ENCODE results near the gene PIANP. TPM values are rescaled to one million over a fixed set of nuclear protein-coding genes. Genes with fewer than 3 reads are reported as not detected.

Gene PIANP
- total and polyA plus RNA-seq, 2 of the 4 experiments (the other 2 are of a cell fraction) = 0.18 to 6.8 TPM

GRCh38 chr12:6729186-6729585, 28.6 kb upstream of the PIANP start:
- no peak overlapping the region for H2AK9ac ChIP-seq (replicated peaks; ENCODE audit: low read depth, low read length, poor library complexity)
- dilution Hi-C loops (cut with HindIII; ENCODE audit: low sequenced_read_pairs, unreplicated experiment) = no loop called here
- H2BK120ac ChIP-seq (ENCODE audit: low read depth, low read length) = no peak overlapping the region
- H3K14ac ChIP-seq (replicated peaks; ENCODE audit: low read depth, low read length) = no peak overlapping the region
- no peaks in the 10 kb centered on the region for H3K27me3 ChIP-seq (ENCODE audit: control insufficient read depth, insufficient read depth, low read length)
- H4K8ac ChIP-seq (ENCODE audit: low read depth in 2 of 2, low read length in 2 of 2) = no peak overlapping the region
- peaks cover 2% of the 10 kb centered on the region; the same call in 1 of the 2 replicates for H3K9me1 ChIP-seq (ENCODE audit: insufficient read depth, low read length)
- no peak overlapping the region for H3K9ac ChIP-seq (ENCODE audit: low read depth, low read length)
- no peak overlapping the region for H4K5ac ChIP-seq (ENCODE audit: low read depth, low read length)
- H4K20me1 ChIP-seq (ENCODE audit: insufficient read depth, low read length) = no peaks in the 10 kb centered on the region
- no peaks in the 10 kb centered on the region for H3K9me3 ChIP-seq (ENCODE audit: control insufficient read depth, insufficient read depth, low read length)
- H3K4me3 ChIP-seq (ENCODE audit: insufficient read depth, low read depth, low read length) = no peak overlapping the region
- no peak overlapping the region for H2AK5ac ChIP-seq (ENCODE audit: low read depth, low read length)
- in situ Hi-C loops (cut with MboI; ENCODE audit: low sequenced_read_pairs) = no loop called here
- H4K91ac ChIP-seq (ENCODE audit: insufficient read depth, low read depth, low read length) = no peak overlapping the region
- H2BK15ac ChIP-seq (ENCODE audit: low read depth, low read length) = no peak overlapping the region
- BruUV-seq (replicated peaks) = no TSS peak
- no peak overlapping the region for H3K56ac ChIP-seq (ENCODE audit: extremely low read depth, insufficient read depth, low read length)
- ATAC-seq (ENCODE audit: low read depth) = no peak
- no peak overlapping the region for H3K4ac ChIP-seq (ENCODE audit: low read depth, low read length)
- no peak overlapping the region for H2BK20ac ChIP-seq (ENCODE audit: low read depth, low read length)
- peaks cover 25 to 37% of the 10 kb centered on the region in 2 experiments for H3K79me1 ChIP-seq (ENCODE audit: low read depth in 1 of 2, low read length in 2 of 2)
- no peak overlapping the region for H2BK5ac ChIP-seq (ENCODE audit: low read depth, low read length, poor library complexity, severe bottlenecking)
- intact Hi-C loops (cut with micrococcal nuclease) = no loop called here
- POLR2A ChIA-PET (ENCODE audit: unreplicated experiment) = no interaction called here
- no peak overlapping the region for H3K18ac ChIP-seq (ENCODE audit: low read depth, low read length)
- no peak overlapping the region for H3K27ac ChIP-seq (ENCODE audit: insufficient read depth, low read length)
- H3K4me1 ChIP-seq (ENCODE audit: control insufficient read depth, insufficient read depth, low read length) = 0 out of 2 replicates have a peak, but pooled peaks cover 2% of the 10 kb centered on the region
- CTCF ChIA-PET = no interaction called here
- no peak overlapping the region for H3K4me2 ChIP-seq (ENCODE audit: low read depth, low read length)
- DNase-seq = no peak
- 92% methylated on average over 16 of the region's 18 CpGs; no CpG with 5 or more reads in 1 of the 2 experiments for WGBS, 2 experiments (ENCODE audit: extremely low coverage in 2 of 2, insufficient read length in 1 of 2)
- no peak overlapping the region for H3K23ac ChIP-seq (ENCODE audit: low read depth, low read length)
- H2AFZ ChIP-seq (replicated peaks; ENCODE audit: low read length, poor library complexity) = no peak overlapping the region
- peaks cover 42% of the 10 kb centered on the region for H3K36me3 ChIP-seq (ENCODE audit: control insufficient read depth, insufficient read depth, low read length)
- no peak for TF ChIP-seq USF2 (IDR thresholded peaks at IDR 0.05; ENCODE audit: low read depth, low read length)
- no peak for TF ChIP-seq NFE2L2 (IDR thresholded peaks at IDR 0.05; ENCODE audit: low read depth, low read length)

Measured in IMR-90 (cell line).